Measurements from ENCODE around the gene PCDH9.

- TF ChIP-seq CTCF (IDR thresholded peaks at IDR 0.05) = no peak
- no peak for TF ChIP-seq SIN3A (IDR thresholded peaks at IDR 0.05; ENCODE audit: borderline replicate concordance, insufficient read depth, low read depth, low read length)
- TF ChIP-seq TCF7L2 (IDR thresholded peaks at IDR 0.05; ENCODE audit: low read depth, low read length) = no peak
- TF ChIP-seq REST (IDR thresholded peaks at IDR 0.05; ENCODE audit: insufficient read depth in 1 of 2, low read depth in 2 of 2, low read length in 1 of 2) = no peak
Observed at GRCh38 chr13:66675620-66676019, 554.5 kb downstream of the PCDH9 start.
